ENCODE data around the gene PRKN. TPM values are rescaled to one million over a fixed set of nuclear protein-coding genes. Genes with fewer than 3 reads are reported as not detected.

Gene PRKN
- total RNA-seq, 2 donors from 2014 or later: 15.7 to 19.3 TPM

- Histone ChIP-seq H3K36me3 (no peaks in the 10 kb centered on the region), H3K27me3 (no peaks in the 10 kb centered on the region), H3K4me3 (no peak overlapping the region), H3K4me1 (peaks cover 0 to 23% of the 10 kb centered on the region in 2 donors), H3K9me3 (no peaks in the 10 kb centered on the region), H3K27ac (no peak overlapping the region)
- DNase-seq (ENCODE audit: low spot score): no peak
- TF ChIP-seq CTCF (IDR thresholded peaks at IDR 0.05): no peak
Observed at GRCh38 chr6:162200945-162201690, 526.4 kb downstream of the PRKN start.

GRCh38 chr6:162200041-162200440 lies 527.5 kb downstream of the PRKN start:
- H3K27me3 ChIP-seq: no peaks in the 10 kb centered on the region
- no peak for DNase-seq (ENCODE audit: low spot score)
- H3K4me1 ChIP-seq: peaks cover 0 to 23% of the 10 kb centered on the region in 2 donors
- H3K4me3 ChIP-seq: no peak overlapping the region
- no peaks in the 10 kb centered on the region for H3K9me3 ChIP-seq
- H3K36me3 ChIP-seq: no peaks in the 10 kb centered on the region
- no peak for TF ChIP-seq CTCF (IDR thresholded peaks at IDR 0.05)
- H3K27ac ChIP-seq: no peak overlapping the region

- no peak overlapping the region for H3K4me3 ChIP-seq
- TF ChIP-seq CTCF (IDR thresholded peaks at IDR 0.05): no peak
- H3K9me3 ChIP-seq: no peaks in the 10 kb centered on the region
- no peaks in the 10 kb centered on the region for H3K36me3 ChIP-seq
- no peaks in the 10 kb centered on the region for H3K27me3 ChIP-seq
- peaks cover 0 to 23% of the 10 kb centered on the region in 2 donors for H3K4me1 ChIP-seq
- DNase-seq (ENCODE audit: low spot score): no peak
- no peak overlapping the region for H3K27ac ChIP-seq
Observed at GRCh38 chr6:162198925-162199324, 528.6 kb downstream of the PRKN start.

- H3K9me3 ChIP-seq: no peaks in the 10 kb centered on the region
- H3K27ac ChIP-seq: no peak overlapping the region
- DNase-seq (ENCODE audit: low spot score): no peak
- no peaks in the 10 kb centered on the region for H3K27me3 ChIP-seq
- peaks cover 0 to 18% of the 10 kb centered on the region in 2 donors for H3K4me1 ChIP-seq
- H3K36me3 ChIP-seq: no peaks in the 10 kb centered on the region
- TF ChIP-seq CTCF (IDR thresholded peaks at IDR 0.05): no peak
- H3K4me3 ChIP-seq: no peak overlapping the region
Observed at GRCh38 chr6:162198076-162198475, 529.5 kb downstream of the PRKN start.

GRCh38 chr6:162195441-162195840 lies 532.1 kb downstream of the PRKN start:
- no peaks in the 10 kb centered on the region for H3K9me3 ChIP-seq
- no peaks in the 10 kb centered on the region for H3K27me3 ChIP-seq
- peaks cover 0 to 3% of the 10 kb centered on the region in 2 donors for H3K4me1 ChIP-seq
- no peak overlapping the region for H3K27ac ChIP-seq
- H3K4me3 ChIP-seq: no peak overlapping the region
- H3K36me3 ChIP-seq: no peaks in the 10 kb centered on the region
- TF ChIP-seq CTCF (IDR thresholded peaks at IDR 0.05): no peak
- DNase-seq (ENCODE audit: low spot score): no peak

GRCh38 chr6:162190981-162191380 lies 536.6 kb downstream of the PRKN start:
- DNase-seq (ENCODE audit: low spot score): no peak
- no peaks in the 10 kb centered on the region for H3K27me3 ChIP-seq
- H3K4me3 ChIP-seq: no peak overlapping the region
- peaks cover 0 to 24% of the 10 kb centered on the region in 2 donors for H3K4me1 ChIP-seq
- no peak for TF ChIP-seq CTCF (IDR thresholded peaks at IDR 0.05)
- H3K36me3 ChIP-seq: no peaks in the 10 kb centered on the region
- peak overlapping the region in 1 of 2 donors; percentile 20 for H3K27ac ChIP-seq
- no peaks in the 10 kb centered on the region for H3K9me3 ChIP-seq
